Liver (tissue), 9 donors: ENCODE results near the gene NFATC2. TPM values are rescaled to one million over a fixed set of nuclear protein-coding genes. Genes with fewer than 3 reads are reported as not detected.

Source experiments
- DNase-seq: peaks from one replicate; pipeline ENCODE4 v3.0.0-alpha.2; 2017; ENCODE audit warnings: low spot score
- H3K27ac ChIP-seq, 2 donors: one replicate each; pipeline ENCODE4 v1.7.0; 2013; ENCODE audit warnings: inconsistent platforms in 2 of 2, low read length in 2 of 2, control low read depth in 1 of 2, low read depth in 1 of 2, mild to moderate bottlenecking in 1 of 2
- H3K27me3 ChIP-seq, 4 donors: one replicate each; pipeline versions ENCODE4 v1.6.1 to v1.7.0; 2013; ENCODE audit warnings: low read length in 3 of 4, inconsistent platforms in 1 of 4, mild to moderate bottlenecking in 1 of 4, moderate library complexity in 1 of 4; ENCODE audit not compliant: control insufficient read depth in 4 of 4, insufficient read depth in 4 of 4
- H3K36me3 ChIP-seq, 4 donors: one replicate each; pipeline versions ENCODE4 v1.6.1 to v1.7.0; 2013; ENCODE audit warnings: low read length in 3 of 4, mild to moderate bottlenecking in 3 of 4, low read depth in 1 of 4, moderate library complexity in 1 of 4; ENCODE audit not compliant: control insufficient read depth in 4 of 4, insufficient read depth in 3 of 4
- H3K4me1 ChIP-seq, 4 donors: one replicate each; pipeline versions ENCODE4 v1.6.1 to v1.7.0; 2013; ENCODE audit warnings: low read length in 3 of 4, mild to moderate bottlenecking in 3 of 4, moderate library complexity in 1 of 4; ENCODE audit not compliant: control insufficient read depth in 4 of 4, insufficient read depth in 4 of 4
- H3K4me3 ChIP-seq, 3 donors: one replicate each; pipeline versions ENCODE4 v1.6.1 to v1.7.0; 2013; ENCODE audit warnings: low read length in 3 of 3, control low read depth in 1 of 3, low read depth in 1 of 3, mild to moderate bottlenecking in 1 of 3
- H3K9ac ChIP-seq, 2 donors: one replicate each; pipeline ENCODE4 v1.7.0; 2013; ENCODE audit warnings: low read length in 2 of 2, mild to moderate bottlenecking in 2 of 2, moderate library complexity in 2 of 2, control low read depth in 1 of 2, low read depth in 1 of 2
- H3K9me3 ChIP-seq, 4 donors: one replicate each; pipeline versions ENCODE4 v1.6.1 to v1.7.0; 2013; ENCODE audit warnings: low read length in 3 of 4; ENCODE audit not compliant: control insufficient read depth in 4 of 4
- EGR1 ChIP-seq, 2 donors: IDR thresholded peaks; 2 replicates each; pipeline ENCODE4 v1.6.1; 2016 to 2018; ENCODE audit warnings: antibody characterized with exemption in 2 of 2, low read depth in 2 of 2
- FOXA1 ChIP-seq: IDR thresholded peaks from 2 replicates; pipeline ENCODE4 v1.6.1; 2016; ENCODE audit warnings: antibody characterized with exemption
- FOXA2 ChIP-seq: IDR thresholded peaks from 2 replicates; pipeline ENCODE4 v1.6.1; 2016; ENCODE audit warnings: antibody characterized with exemption
- GABPA ChIP-seq, 2 donors: IDR thresholded peaks in 1 of 2; conservative IDR thresholded peaks in 1 of 2; 2 replicates each; pipeline ENCODE4 v1.6.1; 2016; ENCODE audit warnings: antibody characterized with exemption in 2 of 2, mild to moderate bottlenecking in 1 of 2, moderate library complexity in 1 of 2
- HNF4A ChIP-seq, 2 donors: conservative IDR thresholded peaks; 2 replicates each; pipeline ENCODE4 v1.6.1; 2016; ENCODE audit warnings: antibody characterized with exemption in 2 of 2, mild to moderate bottlenecking in 2 of 2
- HNF4G ChIP-seq: IDR thresholded peaks from 2 replicates; pipeline ENCODE4 v1.6.1; 2016; ENCODE audit warnings: antibody characterized with exemption
- JUND ChIP-seq, 2 donors: IDR thresholded peaks; 2 replicates each; pipeline ENCODE4 v1.6.1; 2016; ENCODE audit warnings: antibody characterized with exemption in 2 of 2
- NR2F2 ChIP-seq: IDR thresholded peaks from 2 replicates; pipeline ENCODE4 v1.6.1; 2016; ENCODE audit warnings: antibody characterized with exemption
- RAD21 ChIP-seq, 2 donors: IDR thresholded peaks; 2 replicates each; pipeline ENCODE4 v1.6.1; 2016; ENCODE audit warnings: antibody characterized with exemption in 2 of 2, mild to moderate bottlenecking in 2 of 2
- RXRA ChIP-seq, 2 donors: IDR thresholded peaks; 2 replicates each; pipeline ENCODE4 v1.6.1; 2017 to 2018; ENCODE audit warnings: antibody characterized with exemption in 2 of 2, mild to moderate bottlenecking in 1 of 2
- SP1 ChIP-seq: IDR thresholded peaks from 2 replicates; pipeline ENCODE4 v1.6.1; 2018; ENCODE audit warnings: antibody characterized with exemption, mild to moderate bottlenecking
- TAF1 ChIP-seq: conservative IDR thresholded peaks from 2 replicates; pipeline ENCODE4 v1.6.1; 2016; ENCODE audit warnings: antibody characterized with exemption, mild to moderate bottlenecking
- YY1 ChIP-seq: IDR thresholded peaks from 2 replicates; pipeline ENCODE4 v1.6.1; 2016; ENCODE audit warnings: antibody characterized with exemption, mild to moderate bottlenecking
- WGBS: extraction: QIAGEN DNeasy Blood & Tissue Kit; methylation state at CpG from one replicate; pipeline ENCODE4 v1.1.7; 2013; 5-methylcytosine and 5-hydroxymethylcytosine counted together
- polyA plus RNA-seq, 2 donors: library from polyadenylated mRNA; stranded (reverse) in 1 of 2; unstranded in 1 of 2; fragments of 200-250 nt in 1 of 2; fragments of >200 nt in 1 of 2; fragmentation: Nextera tagmentation in 1 of 2; extraction: Ambion mirVana in 1 of 2; gene quantifications; one replicate each; pipeline versions ENCODE4 v1.2.1 to v1.2.3, GENCODE V29; 2013 to 2015
- total RNA-seq, 2 donors: library from RNA; depleted of rRNA; stranded (reverse); fragments of >200 nt; gene quantifications; one replicate each; pipeline ENCODE4 v1.2.3, GENCODE V29; 2014
- TF ChIP-seq, protein P1 (sequence below): IDR thresholded peaks from 2 replicates; pipeline ENCODE4 v1.6.1; 2016; ENCODE audit warnings: antibody characterized with exemption
- TF ChIP-seq, protein P2 (sequence below): IDR thresholded peaks from 2 replicates; pipeline ENCODE4 v1.6.1; 2016; ENCODE audit warnings: antibody characterized with exemption
- TF ChIP-seq, protein P3 (sequence below): fragments of 150-350 bp; IDR thresholded peaks from 2 replicates; pipeline ENCODE4 v1.5.1; 2017; ENCODE audit warnings: improper control_type of control experiment, low read depth, low read length; ENCODE audit not compliant: missing input control
- TF ChIP-seq, protein P4 (sequence below): IDR thresholded peaks from 2 replicates; pipeline ENCODE4 v1.6.1; 2016; ENCODE audit warnings: antibody characterized with exemption, mild to moderate bottlenecking
- donor health status: healthy.
- donor health status: healthy.
- donor health status: healthy.
- donor health status: healthy.
- donor health status: healthy.

The NFATC2 gene
- total and polyA plus RNA-seq, 4 donors = 1.2 to 6.7 (median 2.6) TPM

DNA sequence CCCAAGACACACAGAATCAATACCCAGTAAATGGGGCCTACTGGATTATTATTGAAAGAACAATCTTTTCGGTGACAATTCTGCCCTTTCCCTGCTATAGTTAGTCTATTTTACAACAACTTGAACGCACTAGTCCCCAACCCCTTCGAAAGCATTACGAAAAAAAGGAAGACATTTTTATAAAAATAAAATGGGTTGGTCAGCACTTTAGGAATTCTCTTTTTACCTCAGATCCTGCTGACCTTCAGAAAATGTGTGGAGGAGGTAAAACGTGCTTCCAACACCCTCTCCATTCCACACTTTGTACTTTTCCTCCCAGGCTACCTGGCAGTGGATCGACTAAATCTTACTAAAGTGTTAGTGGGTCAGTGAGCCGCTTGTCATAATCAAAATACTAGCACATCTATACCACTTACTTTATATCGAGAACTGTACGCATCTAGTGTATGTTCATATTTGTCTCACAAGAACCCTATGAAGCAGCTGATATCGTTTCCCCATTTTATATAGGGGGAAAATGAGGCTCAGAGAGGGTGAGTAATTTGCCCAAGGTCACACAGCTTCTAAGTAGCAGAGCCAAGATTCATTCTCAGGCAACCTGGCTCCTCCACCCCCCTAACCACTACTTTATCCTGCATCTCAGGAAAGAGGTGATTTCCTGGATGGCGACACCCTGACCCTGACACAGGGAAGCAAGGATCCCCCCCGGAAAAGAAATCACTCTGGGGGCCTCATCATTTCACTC, 10.6 kb downstream of the NFATC2 start:
- Histone ChIP-seq H3K4me3 (no peak overlapping the region), H3K27me3 (no peaks in the 10 kb centered on the region), H3K27ac (peak overlapping the region in 1 of 2 donors; percentile 48), H3K36me3 (no peaks in the 10 kb centered on the region), H3K9me3 (no peaks in the 10 kb centered on the region), H3K4me1 (peaks cover 0 to 7% (median 7%) of the 10 kb centered on the region in 4 donors), H3K9ac (no peak overlapping the region)
- TF ChIP-seq GABPA (IDR thresholded peaks at IDR 0.05 in 1 of 2, conservative IDR thresholded peaks at IDR 0.05 in 1 of 2) (no peak), SP1 (no peak), HNF4A (conservative IDR thresholded peaks at IDR 0.05) (no peak), FOXA2 (no peak), YY1 (no peak), TAF1 (no peak), HNF4G (no peak), JUND (IDR thresholded peaks at IDR 0.05) (no peak), FOXA1 (no peak), RAD21 (IDR thresholded peaks at IDR 0.05) (no peak)
- TF ChIP-seq, protein P1, sequence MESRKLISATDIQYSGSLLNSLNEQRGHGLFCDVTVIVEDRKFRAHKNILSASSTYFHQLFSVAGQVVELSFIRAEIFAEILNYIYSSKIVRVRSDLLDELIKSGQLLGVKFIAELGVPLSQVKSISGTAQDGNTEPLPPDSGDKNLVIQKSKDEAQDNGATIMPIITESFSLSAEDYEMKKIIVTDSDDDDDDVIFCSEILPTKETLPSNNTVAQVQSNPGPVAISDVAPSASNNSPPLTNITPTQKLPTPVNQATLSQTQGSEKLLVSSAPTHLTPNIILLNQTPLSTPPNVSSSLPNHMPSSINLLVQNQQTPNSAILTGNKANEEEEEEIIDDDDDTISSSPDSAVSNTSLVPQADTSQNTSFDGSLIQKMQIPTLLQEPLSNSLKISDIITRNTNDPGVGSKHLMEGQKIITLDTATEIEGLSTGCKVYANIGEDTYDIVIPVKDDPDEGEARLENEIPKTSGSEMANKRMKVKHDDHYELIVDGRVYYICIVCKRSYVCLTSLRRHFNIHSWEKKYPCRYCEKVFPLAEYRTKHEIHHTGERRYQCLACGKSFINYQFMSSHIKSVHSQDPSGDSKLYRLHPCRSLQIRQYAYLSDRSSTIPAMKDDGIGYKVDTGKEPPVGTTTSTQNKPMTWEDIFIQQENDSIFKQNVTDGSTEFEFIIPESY = no peak
- TF ChIP-seq, protein P2, sequence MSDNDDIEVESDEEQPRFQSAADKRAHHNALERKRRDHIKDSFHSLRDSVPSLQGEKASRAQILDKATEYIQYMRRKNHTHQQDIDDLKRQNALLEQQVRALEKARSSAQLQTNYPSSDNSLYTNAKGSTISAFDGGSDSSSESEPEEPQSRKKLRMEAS = no peak
- TF ChIP-seq, protein P3, sequence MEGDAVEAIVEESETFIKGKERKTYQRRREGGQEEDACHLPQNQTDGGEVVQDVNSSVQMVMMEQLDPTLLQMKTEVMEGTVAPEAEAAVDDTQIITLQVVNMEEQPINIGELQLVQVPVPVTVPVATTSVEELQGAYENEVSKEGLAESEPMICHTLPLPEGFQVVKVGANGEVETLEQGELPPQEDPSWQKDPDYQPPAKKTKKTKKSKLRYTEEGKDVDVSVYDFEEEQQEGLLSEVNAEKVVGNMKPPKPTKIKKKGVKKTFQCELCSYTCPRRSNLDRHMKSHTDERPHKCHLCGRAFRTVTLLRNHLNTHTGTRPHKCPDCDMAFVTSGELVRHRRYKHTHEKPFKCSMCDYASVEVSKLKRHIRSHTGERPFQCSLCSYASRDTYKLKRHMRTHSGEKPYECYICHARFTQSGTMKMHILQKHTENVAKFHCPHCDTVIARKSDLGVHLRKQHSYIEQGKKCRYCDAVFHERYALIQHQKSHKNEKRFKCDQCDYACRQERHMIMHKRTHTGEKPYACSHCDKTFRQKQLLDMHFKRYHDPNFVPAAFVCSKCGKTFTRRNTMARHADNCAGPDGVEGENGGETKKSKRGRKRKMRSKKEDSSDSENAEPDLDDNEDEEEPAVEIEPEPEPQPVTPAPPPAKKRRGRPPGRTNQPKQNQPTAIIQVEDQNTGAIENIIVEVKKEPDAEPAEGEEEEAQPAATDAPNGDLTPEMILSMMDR = no peak
- TF ChIP-seq, protein P4, sequence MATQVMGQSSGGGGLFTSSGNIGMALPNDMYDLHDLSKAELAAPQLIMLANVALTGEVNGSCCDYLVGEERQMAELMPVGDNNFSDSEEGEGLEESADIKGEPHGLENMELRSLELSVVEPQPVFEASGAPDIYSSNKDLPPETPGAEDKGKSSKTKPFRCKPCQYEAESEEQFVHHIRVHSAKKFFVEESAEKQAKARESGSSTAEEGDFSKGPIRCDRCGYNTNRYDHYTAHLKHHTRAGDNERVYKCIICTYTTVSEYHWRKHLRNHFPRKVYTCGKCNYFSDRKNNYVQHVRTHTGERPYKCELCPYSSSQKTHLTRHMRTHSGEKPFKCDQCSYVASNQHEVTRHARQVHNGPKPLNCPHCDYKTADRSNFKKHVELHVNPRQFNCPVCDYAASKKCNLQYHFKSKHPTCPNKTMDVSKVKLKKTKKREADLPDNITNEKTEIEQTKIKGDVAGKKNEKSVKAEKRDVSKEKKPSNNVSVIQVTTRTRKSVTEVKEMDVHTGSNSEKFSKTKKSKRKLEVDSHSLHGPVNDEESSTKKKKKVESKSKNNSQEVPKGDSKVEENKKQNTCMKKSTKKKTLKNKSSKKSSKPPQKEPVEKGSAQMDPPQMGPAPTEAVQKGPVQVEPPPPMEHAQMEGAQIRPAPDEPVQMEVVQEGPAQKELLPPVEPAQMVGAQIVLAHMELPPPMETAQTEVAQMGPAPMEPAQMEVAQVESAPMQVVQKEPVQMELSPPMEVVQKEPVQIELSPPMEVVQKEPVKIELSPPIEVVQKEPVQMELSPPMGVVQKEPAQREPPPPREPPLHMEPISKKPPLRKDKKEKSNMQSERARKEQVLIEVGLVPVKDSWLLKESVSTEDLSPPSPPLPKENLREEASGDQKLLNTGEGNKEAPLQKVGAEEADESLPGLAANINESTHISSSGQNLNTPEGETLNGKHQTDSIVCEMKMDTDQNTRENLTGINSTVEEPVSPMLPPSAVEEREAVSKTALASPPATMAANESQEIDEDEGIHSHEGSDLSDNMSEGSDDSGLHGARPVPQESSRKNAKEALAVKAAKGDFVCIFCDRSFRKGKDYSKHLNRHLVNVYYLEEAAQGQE = no peak
- 88% methylated on average over 12 of the region's 12 CpGs for WGBS
- no peak for DNase-seq

DNA sequence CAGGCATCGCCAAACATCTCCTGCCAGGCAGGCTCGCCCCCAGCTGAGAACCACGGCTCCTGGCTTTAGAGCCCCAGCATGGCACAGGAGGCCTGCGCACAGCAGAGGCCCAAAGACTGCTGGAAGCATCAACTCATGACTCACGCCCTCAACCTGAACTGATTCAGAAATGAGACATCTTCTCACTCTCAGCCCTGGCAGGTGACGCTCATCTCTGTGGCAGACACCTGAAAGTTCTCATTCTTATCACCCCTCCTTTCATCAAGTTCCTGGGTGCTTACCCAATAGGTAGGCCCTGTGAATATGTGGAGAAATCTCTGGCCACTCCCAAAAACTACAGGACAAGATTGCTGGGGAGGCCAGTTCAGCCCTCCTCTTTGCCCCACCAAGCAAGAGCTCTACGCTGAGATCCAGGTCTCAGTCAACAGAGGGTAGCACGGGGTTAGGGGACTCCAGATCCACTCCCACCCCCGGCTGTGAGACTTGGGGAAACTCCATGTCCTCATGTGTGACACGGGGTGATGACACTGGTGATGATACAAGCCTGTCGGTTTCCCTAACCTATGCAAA, 11.3 kb downstream of the NFATC2 start:
- peaks cover 0 to under 1% (median under 1%) of the 10 kb centered on the region in 4 donors for H3K4me1 ChIP-seq
- H3K27me3 ChIP-seq = no peaks in the 10 kb centered on the region
- no peaks in the 10 kb centered on the region for H3K9me3 ChIP-seq
- H3K27ac ChIP-seq = no peak overlapping the region
- no peaks in the 10 kb centered on the region for H3K36me3 ChIP-seq
- 91% methylated on average over 11 of the region's 11 CpGs for WGBS
- no peak for DNase-seq
- no peak overlapping the region for H3K4me3 ChIP-seq
- H3K9ac ChIP-seq = no peak overlapping the region
- TF ChIP-seq YY1 (no peak), TAF1 (no peak), NR2F2 (no peak), RXRA (IDR thresholded peaks at IDR 0.05) (no peak), FOXA1 (no peak), JUND (IDR thresholded peaks at IDR 0.05) (no peak), EGR1 (IDR thresholded peaks at IDR 0.05; ENCODE audit: low read depth in 2 of 2) (no peak), GABPA (IDR thresholded peaks at IDR 0.05 in 1 of 2, conservative IDR thresholded peaks at IDR 0.05 in 1 of 2) (no peak), HNF4A (conservative IDR thresholded peaks at IDR 0.05) (no peak), SP1 (no peak), HNF4G (no peak), FOXA2 (no peak)
- TF ChIP-seq, protein P4 = no peak
- TF ChIP-seq, protein P1 = no peak
